Ureter (tissue), 1 donor: ENCODE results near the gene EEFSEC. TPM values are rescaled to one million over a fixed set of nuclear protein-coding genes. Genes with fewer than 3 reads are reported as not detected.

ENCODE experiments used
- DNase-seq: peaks from one replicate; pipeline ENCODE4 v3.0.0-alpha.2; 2020; ENCODE audit warnings: low spot score
- total RNA-seq: library from RNA; stranded (reverse); gene quantifications from one replicate; pipeline ENCODE4 v1.2.4, GENCODE V29; 2023
- donor health status: DM: yes; HTN: yes; CAD: no.

The EEFSEC gene
- total RNA-seq, 1 donor from 2014 or later, result 20.0 TPM

DNA sequence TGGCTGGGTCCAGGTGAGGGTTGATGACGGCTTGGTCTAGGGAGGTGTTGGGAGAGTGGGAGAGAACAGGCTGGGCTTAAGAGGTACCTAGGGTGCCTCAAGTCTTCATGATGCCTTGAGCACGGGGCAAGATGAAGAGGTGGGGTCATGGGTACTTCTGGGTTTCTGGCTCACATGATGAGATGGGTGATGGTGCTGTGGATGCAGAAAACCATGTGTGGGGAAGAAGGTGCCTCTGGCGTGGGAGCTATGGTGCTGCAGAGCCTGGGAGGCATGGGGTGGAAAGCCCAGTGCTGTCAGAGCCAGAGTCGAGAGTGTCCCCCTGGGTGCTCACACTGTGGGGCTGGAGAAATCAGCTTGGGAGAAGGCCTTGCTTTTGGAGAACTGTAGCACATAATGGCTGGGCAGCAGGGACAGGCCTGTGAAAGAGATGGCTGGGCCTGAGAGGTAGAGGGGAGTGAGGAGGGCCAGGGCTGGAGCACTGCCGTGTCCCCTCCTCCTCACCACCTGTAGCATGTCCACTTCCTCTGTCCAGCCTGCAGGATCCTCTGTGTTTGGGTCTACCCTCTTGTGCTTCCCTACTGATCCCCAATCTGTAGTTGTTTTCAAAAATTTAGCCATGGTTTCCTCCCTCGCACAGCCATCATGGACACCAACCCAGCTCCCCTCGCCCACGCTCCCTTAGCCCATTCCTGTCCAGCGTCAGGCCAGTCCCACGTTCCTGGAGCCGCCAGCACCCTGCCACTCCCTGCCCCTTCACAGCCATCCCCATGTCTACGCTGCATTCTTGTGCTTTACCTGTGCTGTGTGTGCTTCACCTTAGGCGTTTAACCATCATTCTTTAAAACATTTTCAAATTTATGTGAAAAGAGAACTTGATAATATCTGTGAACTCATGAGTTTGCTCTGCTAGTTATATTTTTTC is 132.0 kb downstream of the EEFSEC start:
- DNase-seq, result peak; percentile 38

DNA sequence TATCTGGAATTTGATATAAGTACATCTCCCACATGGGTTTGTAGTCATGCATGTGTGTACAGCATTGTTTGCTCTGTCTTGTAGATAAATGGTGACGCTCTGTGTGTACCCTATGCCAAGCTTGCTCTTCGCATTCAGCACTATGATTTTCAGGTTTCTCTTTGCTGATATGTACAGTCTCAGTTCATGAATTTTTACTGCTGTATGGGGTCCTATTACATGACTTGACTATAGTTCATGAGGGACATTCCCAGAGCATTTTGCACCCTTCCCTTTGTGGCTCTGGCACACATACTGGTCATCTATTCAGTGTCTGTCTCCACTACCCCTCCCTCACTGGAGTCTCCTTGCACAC is 132.7 kb downstream of the EEFSEC start:
- DNase-seq, result peak; percentile 19

DNA sequence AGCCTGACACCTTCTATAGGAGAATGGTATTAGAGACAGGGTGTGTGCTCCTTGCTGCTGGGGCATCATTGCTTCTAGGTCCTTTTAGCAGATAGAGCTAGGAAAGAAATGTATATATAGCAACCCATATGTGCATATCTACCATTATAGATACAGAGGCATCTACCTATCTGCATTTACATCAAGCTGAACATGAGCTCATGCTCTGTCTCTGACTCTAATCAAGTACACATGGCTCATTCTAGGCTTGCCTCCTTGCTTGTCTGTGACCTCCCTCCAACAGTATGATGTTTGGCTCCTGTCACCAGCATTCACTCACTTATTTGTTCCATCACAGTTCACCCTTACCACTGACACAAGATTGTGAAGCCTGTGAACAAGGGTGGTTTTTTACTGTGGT is 133.4 kb downstream of the EEFSEC start:
- DNase-seq, result no peak

DNA sequence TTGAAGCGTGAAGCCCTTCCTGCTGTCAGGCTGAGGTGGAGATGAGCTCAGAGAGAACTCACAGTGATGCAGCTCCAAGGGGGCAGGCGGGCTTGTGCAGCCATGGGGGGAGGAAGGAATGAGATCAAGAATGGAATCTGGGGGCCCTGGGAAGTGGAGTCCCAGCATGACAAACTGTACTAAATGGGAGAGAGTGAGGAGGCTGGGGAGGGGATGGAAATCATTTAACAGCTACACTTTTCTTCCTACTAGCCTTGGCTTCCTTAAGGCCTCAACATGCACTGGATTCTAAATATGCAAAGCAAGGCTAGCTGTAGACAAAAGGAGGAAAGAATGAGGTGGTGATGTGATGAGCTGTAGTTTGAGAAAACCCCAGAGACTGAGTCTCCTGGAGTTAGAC is 133.9 kb downstream of the EEFSEC start:
- no peak for DNase-seq

DNA sequence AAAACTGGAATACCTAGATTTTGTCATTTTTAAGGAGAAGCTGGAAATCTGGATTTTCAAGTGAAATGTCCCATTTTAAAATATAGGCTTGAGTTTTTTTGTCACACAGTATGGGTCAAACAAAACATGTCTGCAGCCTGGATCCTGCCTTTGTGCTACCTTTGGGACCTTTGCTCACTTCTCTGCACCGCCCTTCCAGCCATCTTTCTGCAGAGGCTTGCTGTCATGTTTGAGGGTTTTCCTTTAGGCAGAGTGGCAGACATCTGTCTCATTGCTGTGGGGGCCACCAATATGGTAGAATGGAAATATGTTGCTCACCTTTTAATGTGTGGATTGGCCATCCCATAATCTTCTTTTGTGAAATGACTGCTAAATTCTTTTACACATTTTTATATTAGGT is 136.3 kb downstream of the EEFSEC start:
- DNase-seq, result no peak

DNA sequence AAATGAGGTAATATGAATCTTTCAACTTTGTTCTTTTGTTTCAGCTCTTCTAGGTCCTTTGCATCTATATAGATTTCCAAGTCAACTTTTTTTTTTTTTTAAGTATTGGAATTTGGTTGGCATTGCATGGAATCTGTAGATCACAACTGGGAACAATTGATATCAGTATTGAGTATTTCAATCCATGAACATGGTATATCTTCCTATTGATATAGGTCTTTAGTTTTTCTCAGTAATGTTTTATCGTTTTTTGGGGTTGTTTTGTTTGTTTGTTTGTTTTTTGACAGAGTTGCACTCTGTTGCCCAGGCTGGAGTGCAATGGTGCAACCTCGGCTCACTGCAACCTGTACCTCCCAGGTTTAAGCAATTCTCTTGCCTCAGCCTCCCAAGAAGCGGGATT is 137.2 kb downstream of the EEFSEC start:
- DNase-seq, result no peak

DNA sequence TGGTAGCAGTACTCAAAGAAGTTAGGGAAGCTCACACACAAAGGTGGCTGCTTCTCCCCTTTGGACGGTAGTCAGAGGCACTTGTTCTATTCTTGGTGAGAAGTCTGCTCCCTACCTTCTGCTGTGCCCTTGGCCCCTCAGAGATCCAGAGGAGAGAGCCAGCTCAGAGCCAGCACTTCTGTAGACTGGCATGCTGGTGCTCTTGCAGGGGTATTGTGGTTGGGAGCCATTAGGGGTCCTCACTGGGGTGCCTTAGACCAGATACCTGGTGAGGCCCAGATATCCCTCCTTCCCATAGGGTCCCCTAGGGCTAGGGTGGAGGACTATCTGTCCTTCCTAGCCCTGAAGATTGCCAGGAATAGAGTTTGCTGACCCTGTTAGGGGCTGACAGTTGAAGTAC is 140.6 kb downstream of the EEFSEC start:
- no peak for DNase-seq

DNA sequence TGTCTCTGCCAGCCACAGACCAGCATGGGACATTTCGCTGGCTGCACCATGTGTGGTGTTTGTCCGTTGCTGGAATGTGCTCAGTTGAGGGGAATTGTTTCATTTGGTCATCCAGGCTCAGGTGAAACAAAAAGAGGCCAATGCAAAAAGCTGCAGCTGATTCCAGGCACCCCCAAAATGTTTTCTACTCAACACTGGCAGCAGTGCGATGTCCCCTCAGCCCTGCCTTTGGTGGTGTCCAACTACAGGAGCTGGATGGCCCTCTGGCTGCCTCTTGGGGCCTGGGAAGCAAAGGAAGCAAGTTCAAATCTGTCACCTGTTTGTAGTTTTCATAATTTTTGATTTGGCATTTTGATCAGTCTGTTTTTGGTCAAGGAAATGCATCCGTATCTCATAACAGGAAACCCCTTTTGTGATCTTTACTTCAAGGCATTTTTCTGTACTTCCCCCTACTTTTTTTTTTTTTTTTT is 141.8 kb downstream of the EEFSEC start:
- DNase-seq, result peak; percentile 14

DNA sequence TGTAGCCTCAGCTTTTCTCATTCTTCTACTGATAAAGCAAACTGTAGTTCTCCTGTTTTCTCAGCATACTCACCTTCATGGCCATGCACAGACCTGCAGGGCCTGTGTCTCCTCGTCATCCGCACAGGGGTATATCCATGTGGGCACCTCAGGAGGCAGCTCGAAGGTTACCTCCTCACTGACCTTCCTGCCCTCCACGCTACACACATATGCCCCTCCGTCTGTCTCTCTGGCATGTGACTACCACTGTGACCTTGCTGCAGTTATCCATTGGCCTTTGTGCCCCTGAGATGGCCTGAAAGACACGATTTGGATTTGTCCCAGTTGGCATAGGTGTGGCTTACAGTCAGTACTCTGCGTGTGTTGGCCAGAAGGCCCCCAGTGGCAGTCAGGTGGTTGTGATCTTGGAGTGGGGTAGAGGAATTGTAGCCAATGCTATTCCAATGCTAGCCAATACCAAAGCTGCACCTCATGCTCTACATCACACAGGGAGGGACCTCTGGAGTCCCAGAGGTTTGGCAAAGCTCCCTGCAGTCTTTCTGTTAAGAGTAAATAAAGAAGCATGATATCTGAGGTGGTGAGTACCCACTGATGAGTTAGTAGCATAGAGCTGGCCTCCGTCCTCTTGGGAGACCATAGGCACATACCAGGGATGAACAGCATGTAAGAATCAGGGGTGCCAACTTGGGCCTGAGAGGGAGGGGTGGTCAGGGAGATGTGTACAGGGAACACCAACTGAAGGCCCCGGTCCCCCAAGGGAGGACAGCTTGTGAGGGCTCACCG is 143.4 kb downstream of the EEFSEC start:
- peak; percentile 40 for DNase-seq

DNA sequence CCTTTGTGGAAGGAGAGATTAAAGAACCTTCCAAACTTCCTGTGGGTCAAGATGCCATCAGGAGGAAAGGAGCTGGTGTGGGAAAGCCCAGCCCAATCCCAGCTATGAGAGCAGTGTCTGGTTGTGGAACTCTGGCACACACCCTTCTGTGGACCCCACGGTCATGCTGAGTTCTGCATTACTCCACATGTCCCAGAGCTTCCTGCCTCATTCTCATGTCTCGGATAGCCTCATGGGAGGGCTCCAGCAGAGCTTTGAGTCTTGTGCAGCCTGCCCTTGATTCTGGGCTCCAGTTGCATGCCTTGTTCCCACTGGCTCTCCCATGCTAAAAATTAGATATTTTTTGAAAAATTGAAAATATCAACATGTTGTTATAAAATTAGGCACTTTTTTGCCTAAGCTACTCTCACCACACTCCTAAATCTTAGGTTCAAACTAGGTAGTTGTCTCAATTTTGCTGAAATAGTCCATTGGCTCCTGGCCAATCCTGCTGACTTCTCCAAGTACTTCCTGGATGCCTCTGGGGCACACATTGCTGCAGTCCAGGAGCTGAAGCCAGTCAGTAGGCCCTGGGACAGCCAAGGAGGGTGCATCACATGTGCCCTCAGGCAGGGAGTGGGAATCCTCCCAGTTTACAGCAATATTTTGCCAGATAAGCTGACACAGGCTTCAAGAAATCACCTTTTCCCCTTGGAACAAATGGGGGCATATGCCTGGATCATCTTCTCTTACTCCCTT is 144.3 kb downstream of the EEFSEC start:
- peak; percentile 57 for DNase-seq

DNA sequence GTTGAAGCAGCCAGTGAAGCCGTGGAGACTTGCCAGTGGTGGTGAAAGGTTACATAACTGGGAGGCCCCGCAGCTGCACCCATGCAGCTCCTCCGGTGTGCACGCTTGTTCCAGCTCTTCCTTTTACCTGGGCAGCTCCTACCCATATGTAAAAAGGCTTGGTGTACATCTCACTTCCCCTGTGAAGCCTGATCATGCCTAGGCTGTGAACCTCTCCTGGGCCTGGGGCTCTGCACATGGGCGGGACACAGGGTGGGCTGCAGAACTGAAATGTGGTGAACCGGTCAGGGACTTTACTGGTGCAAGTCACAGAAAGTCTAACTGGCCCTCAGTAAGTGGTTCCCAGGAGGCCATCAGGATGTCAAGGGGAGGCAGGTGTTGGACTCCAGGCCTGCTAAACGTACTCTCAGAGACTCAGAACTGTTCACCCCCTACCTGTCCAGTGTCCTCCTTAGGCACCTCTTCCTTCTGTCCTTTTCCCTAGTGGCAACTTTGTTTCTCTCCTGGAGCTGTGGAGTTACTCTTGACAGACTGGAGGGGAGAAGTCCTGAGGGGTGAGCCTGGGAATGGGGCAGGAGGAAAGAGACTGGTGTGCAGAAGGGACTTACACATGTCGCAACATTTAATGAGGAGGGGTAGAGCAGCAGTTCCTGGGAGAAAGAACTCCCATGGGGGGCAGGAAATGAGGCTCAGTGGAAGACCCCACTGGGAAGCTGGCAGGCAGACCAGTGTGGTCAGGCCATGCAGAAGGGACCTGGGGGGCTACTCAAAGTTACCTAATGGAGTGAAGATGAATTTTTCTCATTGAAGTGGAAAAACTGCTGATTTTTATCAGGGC is 148.1 kb downstream of the EEFSEC start:
- peak; percentile 25 for DNase-seq

DNA sequence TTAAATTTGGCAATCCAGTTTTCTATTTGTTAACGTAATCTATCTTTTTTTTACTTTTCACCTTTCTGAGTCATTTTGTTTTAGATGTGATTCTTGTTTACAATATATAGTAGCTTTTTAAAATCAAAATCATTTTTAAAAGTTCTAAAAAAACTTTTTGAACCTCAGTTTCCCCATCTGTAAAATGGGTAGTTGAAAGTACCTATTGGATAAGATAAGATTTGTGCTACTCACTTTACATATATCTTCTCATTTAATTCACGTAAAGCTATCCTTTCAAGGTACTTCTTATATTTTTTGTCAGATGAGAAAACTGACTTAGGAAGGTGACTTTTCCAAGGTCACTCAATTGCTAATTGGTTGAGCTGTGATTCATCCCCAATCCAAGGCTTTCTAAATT is 153.2 kb downstream of the EEFSEC start:
- no peak for DNase-seq

DNA sequence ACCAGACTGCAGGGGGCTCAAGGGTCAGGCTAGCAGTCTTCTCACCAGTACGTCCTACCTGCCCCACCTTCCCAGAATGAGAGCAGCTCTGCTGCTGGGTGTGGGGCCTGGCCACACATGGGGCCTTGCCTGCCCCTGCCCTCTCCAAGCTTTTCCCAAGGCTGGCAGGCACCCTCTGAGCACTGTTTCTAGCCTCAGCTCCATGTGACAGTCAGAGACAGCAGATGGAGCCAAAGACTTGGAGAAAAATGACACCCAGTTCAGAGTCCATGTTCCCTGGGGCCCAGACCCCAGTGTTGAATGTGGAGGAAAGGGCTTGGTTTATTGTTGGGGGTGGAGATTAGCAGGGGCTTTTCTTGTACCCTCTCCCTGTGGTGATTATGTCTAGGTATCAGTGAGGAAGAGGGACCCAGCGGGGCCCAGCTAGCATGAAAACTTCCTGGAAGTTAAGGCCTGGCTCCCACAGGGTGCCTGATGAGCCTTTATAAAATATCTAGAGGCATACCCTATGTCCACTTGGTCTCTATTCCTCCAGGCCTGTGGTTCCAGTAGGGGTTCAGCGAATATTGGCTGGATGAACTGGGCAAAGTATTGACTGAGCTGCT is 153.8 kb downstream of the EEFSEC start:
- DNase-seq, result peak; percentile 27

DNA sequence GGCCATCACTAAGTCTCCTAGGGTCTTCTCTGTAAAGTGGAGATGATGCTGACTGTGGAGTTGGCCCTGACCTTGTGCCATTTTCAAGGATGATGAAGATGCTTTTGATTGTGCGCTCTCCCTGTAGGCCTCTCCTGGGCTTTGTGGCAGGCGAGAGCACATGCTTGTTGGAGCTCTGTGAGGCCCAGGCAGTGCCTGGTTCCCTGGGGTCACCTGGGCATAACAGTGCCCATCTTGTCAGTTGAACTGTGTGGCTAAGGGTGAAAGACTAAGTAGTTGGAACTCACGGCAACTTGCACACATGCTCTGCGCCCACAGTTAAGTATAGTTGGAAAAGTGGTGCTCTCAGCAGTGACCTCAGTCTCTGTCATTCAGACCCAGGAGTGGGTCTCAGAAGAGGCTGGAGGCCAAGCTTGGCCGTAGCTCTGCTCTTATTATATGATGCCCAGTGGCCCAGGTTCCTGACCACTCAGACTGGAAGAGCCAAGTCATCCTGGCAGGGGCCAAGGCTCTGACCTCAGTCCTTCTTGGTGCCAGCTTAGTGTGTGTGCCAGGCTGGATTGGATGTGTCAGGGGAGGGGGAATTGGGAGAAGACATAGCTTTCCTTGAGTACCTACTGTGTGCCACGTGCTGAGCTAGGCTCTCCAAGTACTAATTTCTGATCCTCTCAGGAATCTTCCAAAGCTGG is 154.6 kb downstream of the EEFSEC start:
- DNase-seq, result peak; percentile 36

DNA sequence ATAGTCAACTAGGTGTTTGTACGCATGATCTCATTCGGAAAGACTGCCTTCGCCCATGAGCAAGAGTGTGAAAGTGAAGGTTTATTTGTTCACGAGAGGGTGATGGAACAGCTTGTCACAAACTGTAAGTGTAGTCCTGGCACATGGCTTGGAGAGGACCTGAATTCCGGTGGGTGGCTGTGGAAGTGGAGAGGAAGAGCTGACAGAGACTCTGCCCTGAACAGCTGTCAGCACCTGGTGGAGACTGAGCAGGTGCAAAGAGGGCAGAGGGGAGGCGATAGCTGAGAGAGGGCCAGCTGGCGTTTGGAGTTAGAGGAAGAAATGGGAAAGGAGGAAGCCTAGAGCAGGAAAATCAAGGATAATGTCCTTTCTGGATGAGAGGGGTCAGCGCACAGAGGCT is 155.7 kb downstream of the EEFSEC start:
- DNase-seq, result peak; percentile 24

DNA sequence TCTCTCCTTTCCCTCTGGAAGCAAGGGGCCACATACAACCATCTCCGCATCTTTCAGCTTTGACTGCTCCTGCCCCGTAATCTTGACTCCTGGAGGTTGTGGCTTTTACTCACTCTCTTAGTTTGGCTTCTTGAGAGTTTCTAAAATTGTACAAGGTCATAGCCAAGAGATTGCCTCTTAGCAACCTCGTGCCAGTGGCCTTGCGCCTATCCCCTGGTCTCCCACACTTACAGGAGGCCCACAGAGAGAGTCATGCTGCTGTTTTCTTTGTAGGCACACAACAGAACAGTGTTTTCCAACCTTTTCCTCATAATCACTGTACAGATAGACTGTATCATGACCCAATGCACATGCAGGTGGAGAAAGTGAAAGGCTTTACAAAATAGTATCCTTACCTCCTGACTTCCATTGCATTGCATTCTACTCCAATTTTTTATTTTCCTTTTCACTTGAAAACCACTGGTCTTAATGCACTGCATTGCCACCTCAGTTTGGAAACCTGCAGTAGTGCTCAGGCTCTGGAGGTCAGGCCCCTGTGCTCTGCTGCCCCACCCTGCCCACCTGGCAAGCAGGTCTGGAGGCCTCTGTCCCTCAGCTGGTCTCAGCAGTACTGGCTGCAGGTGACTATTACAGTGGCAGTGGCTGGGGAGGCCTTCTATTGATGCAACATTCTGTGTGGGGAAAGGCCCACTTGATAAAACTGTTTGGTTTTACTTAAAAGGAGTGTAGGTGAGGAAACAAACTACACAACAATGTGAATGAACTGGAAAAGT is 157.2 kb downstream of the EEFSEC start:
- no peak for DNase-seq

DNA sequence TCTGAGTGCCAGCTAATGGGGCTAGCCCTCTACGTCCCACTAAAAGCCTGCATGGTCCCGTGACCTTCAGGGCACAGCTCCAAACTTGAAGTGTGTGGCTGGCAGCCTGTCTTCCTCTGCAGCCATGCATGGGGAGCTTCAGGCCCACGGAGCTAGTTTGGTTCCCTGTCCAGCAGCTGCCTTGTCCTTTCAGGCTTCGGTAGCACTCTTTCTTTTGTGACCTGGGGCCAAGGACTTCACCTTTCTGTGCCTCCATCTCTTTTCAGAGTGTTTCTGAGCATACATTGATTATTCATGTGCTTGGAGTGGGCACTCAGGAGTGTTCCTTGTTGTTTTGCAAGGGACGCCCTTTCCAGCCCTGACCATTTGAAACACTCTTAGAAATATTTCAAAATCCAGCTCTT is 158.2 kb downstream of the EEFSEC start:
- peak; percentile 13 for DNase-seq

DNA sequence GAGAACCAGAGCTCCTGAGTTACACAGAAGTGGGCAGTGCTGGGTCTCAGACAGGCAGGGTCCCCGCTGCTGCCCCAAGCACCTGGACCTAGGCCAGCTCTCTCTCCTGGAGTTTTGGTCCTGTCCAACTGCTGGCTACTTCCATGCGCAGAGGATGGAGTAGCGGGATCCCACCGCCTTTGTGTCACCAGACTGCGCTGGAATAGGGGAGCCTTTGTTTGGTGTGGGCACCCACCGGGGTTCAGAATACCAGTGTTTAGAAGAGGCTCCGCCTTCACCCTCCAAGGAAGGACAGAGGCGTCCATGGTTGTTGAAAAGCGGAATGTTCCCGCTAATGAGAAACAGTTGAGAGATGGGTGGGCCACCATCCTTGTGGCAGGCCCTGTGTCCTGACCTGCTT is 159.0 kb downstream of the EEFSEC start:
- peak; percentile 28 for DNase-seq

DNA sequence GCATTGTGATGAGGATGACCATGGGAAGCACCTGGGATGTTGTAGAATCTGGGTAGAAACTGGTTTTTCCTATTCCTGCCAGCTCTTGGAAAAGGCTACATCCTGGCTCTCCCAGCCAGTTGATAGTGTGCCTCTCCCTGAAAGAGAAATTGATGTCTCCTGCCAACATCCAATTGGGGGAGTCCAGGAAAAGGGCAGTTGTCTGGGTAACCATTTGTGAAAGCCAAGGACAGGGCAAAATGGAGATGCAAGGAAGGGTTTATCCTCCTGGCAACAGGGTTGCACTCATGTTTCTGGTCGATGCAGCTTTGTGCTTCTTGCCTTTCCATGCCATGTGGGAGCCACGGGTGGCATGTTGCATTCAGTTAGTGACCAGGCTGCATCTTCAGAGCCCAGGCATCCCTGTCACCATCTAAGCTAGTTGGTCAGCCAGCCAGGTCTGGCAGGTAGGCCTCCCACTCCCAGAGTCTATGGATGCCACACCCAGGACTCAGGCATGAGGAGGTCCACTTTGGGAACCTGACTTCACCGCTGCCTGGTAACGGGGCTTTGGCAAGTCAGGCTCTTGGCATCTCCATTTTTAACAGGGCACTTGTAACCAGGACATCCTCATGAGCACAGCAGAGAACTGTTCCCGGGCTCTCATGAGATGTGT is 159.9 kb downstream of the EEFSEC start:
- DNase-seq, result peak; percentile 24
